ENCODE data around the gene ASIC2.

The ASIC2 gene

GRCh38 chr17:33151565-33151964, 141.5 kb downstream of the ASIC2 start:
- no peak for DNase-seq

DNA sequence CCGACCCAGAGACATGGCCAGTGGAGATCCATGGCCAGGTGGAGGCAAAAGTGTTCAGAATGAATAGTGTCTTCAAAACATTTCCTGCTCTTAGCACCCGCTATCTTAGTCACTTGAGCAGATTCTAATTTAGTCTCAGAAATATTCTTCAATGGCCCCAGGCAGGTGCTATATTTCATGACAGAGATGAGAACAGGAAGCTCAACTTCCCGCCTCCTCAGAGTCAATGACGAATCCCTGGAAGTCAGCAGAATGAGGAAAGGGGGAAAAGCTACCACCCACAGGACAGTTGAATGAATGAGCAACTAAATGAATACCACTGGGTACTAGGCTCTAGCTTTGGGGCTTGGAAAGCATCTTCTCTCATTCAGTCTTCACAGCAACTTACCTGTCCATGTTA, 147.2 kb downstream of the ASIC2 start:
- no peak for DNase-seq

GRCh38 chr17:33144837-33145236, 148.3 kb downstream of the ASIC2 start:
- DNase-seq, result no peak

GRCh38 chr17:33142705-33143299, 150.3 kb downstream of the ASIC2 start:
- peak; percentile 63 for DNase-seq

DNA sequence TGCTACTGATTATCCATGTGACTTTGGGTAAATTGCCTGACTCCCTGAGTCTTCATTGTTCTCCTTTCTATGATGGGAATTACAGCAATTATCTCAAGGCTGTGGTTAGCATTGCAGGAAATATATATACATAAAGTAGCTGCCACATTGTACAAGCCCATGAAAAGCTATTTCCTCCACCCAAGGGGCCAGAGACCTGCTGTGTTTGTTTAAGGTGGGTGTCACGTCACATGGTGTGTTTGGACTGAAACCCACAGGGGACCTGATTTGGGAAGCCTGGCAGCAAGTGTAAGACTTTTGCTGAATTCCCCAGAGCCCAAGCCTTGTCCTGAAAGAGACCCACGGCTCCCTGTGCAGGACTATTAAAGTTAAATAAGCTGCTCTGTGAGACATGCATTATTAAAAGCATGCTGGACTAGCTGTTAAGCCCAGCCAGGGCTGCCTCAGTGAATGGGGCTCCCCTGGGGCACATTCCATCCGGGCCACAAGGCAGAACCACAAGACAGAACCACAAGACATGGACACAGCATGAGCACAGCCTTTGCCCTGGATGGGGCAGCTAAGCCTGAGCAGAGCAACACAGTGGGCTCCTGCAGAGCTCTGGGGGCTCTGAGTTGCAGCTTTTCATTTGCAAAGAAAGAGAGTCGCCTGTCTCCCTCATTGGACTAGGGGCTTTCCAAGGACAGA, 152.5 kb downstream of the ASIC2 start:
- DNase-seq, result no peak

- no peak for DNase-seq
Measured at GRCh38 chr17:33138627-33139026, 154.5 kb downstream of the ASIC2 start.

DNA sequence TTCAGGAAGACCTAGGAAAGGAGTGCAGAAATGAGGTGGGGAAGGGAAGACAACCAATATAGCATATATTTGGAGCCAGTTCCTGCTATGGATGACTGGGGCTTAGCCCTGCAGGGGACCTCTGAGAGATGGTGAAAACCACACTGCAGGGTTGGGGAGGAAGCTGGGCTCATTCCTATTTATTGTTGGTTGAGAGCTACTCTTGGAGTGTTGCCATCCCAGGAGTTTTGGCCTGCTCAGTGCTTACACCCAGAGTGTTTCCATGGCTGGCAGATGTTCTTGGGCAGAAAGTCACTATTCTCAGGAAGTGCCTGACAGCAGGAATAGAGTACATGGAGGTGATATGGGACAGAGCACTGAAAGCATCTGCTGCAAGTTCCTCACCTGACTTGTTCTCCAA, 155.7 kb downstream of the ASIC2 start:
- DNase-seq, result no peak

- DNase-seq, result no peak
Measured at GRCh38 chr17:33135691-33136090, 157.4 kb downstream of the ASIC2 start.

- no peak for DNase-seq
Measured at GRCh38 chr17:33131620-33132019, 161.5 kb downstream of the ASIC2 start.

DNA sequence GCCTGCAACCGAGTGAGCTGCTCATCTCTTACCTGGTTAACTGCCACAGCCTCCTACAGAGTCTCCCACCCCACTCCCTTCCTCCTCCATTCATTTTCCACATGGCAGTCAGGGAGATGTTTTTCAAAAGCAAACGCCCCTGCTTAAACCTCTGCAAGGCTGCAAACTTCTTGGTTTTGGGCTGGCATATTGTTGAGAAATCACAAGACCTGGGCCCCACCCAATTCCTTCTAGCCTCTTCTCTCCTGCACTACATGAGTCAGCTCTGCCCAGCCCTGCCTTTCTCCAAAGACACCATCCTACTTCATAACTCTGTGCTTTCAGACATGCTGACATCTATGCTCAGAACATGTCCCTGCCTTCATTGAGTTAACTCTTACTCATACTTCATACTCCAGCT, 165.4 kb downstream of the ASIC2 start:
- DNase-seq, result no peak

DNA sequence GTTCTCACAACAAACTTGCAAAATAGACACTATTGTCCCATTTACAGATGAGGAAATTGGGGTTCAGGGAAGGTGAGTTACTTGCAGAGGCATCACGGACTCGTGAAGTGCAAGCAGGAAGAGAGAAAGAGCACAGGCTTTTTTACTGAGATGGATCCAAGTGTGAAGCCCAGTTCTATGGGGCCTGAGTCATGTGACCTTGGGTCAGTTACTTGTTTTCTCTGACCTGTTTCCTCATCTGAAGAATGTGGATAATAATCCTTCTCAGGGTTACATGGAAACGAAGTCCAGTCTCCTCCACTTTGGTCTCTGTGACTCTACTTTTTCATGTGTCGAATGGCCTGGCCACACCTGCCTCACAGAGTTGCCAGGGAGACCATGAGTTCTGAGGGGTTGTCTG, 167.0 kb downstream of the ASIC2 start:
- DNase-seq, result no peak

DNA sequence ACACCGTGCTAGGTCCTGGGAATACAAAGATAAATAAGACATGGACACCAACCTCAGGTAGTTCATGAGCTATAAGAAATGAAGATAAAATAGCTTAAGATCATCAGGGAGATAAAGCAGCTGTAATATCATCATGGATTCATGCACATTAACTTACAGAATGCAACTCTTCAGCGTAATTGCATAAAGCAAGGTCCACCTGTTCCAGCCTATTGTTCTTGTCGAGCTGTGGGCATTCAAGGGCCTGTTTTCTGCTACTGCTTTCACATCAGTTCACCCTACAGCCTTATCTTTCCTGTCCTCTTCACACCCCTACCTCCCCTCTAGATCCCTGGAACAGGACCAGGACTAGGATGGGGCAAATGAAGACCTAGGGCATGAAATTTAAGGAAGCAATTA, 167.5 kb downstream of the ASIC2 start:
- no peak for DNase-seq

- no peak for DNase-seq
Measured at GRCh38 chr17:33124871-33125551, 168.1 kb downstream of the ASIC2 start.

- DNase-seq, result no peak
Measured at GRCh38 chr17:33124185-33124584, 168.9 kb downstream of the ASIC2 start.

GRCh38 chr17:33121756-33122155, 171.3 kb downstream of the ASIC2 start:
- no peak for DNase-seq

GRCh38 chr17:33121272-33121671, 171.8 kb downstream of the ASIC2 start:
- no peak for DNase-seq

DNA sequence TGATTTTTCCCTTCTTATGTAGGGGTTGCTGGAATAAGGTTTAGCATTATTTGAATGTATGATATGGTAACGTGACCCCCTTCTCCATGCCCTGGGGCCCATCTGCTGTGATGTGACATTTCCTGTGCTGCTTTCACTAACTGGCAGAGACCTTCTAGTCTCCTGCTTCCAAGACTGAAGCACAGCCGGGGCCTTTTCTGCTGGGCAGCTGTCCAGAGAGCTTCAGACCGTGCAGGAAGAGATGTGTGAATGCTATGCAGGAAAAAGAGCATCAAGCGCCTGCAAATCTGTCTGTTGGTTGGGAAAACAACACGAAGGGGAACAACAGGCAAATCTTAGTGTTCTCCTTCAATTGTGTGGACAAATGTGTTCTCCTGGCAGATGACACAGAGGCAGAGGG, 173.0 kb downstream of the ASIC2 start:
- no peak for DNase-seq

DNA sequence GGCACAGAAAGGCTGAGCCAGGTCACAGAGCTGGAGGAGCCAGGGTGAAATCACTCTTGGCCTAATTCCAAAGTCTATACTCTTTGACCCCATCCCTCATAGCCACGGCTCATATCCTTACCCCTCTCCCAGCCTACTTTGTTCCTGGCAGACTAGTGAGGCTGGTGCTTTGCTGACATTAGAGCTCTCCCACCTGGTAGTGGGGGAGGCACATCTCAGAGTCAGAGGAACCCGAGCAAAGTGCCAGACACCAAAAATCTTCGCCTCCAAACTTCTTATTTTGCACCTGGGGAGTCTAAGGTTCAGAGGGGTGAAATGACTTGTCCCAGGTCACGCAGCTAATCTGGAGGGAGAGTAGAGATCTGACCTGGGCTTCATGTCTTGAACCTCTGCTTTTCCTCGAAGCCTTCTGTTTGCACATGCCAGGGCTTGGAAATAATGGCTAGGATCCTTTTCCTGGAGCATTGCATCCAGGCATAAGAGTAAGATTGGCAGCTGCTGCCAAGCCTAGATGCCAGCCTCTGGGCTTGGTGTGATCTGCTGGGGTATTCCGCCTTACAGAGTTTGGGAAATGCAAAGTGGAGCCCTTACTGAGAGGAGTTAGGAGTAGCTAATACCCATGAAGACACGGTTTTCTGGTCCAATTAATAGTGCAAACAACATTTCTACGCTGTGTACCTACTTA, 174.6 kb downstream of the ASIC2 start:
- DNase-seq, result no peak

DNA sequence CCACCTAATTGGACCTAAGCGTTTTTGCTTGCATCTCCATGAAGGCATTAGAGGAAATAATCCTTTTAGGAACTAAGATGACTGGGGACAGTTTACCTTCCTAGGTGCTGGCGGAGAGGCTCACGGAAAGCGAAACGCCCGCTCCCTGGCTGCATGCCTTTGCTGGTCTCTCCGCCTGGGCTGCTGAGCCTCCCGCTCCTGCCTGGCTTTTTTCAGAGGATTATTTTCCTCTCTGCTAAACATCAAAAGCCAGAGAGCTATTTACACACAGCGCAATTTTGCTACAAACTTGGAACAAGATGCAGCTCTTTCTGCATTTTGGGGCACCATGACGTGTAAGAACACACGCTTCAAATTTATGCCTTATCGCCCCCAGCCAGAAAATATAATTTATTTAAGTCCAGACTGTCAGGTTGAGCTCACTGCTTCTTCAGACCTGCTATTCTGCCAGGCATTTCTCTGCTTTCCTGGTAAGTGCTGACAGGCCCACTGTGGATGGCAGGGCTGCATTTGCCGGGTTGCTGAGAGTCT, 177.0 kb downstream of the ASIC2 start:
- DNase-seq, result no peak

DNA sequence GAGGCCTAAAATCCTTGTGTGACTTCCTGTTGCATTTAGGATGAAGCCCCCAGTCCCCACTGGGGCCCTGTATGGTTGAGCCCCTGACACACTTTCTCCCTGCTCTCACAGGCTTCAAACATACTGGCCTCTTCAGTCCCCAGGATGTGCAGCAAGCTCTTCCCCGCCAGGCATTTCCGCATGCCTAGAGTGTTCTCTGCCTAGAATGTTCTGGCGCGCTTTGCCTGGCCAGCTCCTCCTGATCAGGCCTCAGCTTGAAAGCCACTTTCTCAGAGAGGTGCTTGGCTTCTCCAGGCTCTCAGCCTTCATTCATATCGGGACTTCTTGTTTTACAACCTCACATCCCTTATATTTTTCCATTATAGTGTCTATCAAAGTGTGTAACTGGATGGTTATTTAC, 177.7 kb downstream of the ASIC2 start:
- no peak for DNase-seq

- no peak for DNase-seq
Measured at GRCh38 chr17:33113991-33114370, 179.1 kb downstream of the ASIC2 start.

GRCh38 chr17:33113276-33113990, 179.7 kb downstream of the ASIC2 start:
- no peak for DNase-seq

GRCh38 chr17:33112763-33113162, 180.3 kb downstream of the ASIC2 start:
- DNase-seq, result no peak
